IPS DF 6.9 (cell line): ENCODE data around the gene GALM.
"Not testable (repeated sequence)": the region's sequence is repeated elsewhere in the genome, so short reads cannot be mapped to it uniquely, and the experiment has no call there.

Experiments
- DNase-seq: peaks from one replicate; pipeline ENCODE4 v3.0.0-alpha.2; 2013; ENCODE audit warnings: low read depth, low spot score
- H3K27ac ChIP-seq: one replicate; pipeline ENCODE4 v1.5.1; 2013; ENCODE audit warnings: low read length, control low read depth
- H3K27me3 ChIP-seq: 2 replicates; pipeline ENCODE4 v1.6.1; 2013; ENCODE audit warnings: mild to moderate bottlenecking, low read length; ENCODE audit not compliant: control insufficient read depth, insufficient read depth
- H3K36me3 ChIP-seq: 2 replicates; pipeline ENCODE4 v1.6.1; 2013; ENCODE audit warnings: low read length; ENCODE audit not compliant: control insufficient read depth, insufficient read depth
- H3K4me1 ChIP-seq: 2 replicates; pipeline ENCODE4 v1.6.1; 2013; ENCODE audit warnings: low read length; ENCODE audit not compliant: control insufficient read depth, insufficient read depth
- H3K4me3 ChIP-seq: 2 replicates; pipeline ENCODE4 v1.5.1; 2013; ENCODE audit warnings: mild to moderate bottlenecking, low read length
- H3K9me3 ChIP-seq: 2 replicates; pipeline ENCODE4 v1.6.1; 2013; ENCODE audit warnings: low read length, inconsistent platforms; ENCODE audit not compliant: control insufficient read depth, insufficient read depth
- WGBS: extraction: QIAGEN DNeasy Blood & Tissue Kit; methylation state at CpG from one replicate; pipeline ENCODE4 v1.1.7; 2013; ENCODE audit warnings: mixed read lengths, missing lambda C conversion rate; ENCODE audit not compliant: insufficient read length, insufficient coverage; 5-methylcytosine and 5-hydroxymethylcytosine counted together

Gene GALM

DNA sequence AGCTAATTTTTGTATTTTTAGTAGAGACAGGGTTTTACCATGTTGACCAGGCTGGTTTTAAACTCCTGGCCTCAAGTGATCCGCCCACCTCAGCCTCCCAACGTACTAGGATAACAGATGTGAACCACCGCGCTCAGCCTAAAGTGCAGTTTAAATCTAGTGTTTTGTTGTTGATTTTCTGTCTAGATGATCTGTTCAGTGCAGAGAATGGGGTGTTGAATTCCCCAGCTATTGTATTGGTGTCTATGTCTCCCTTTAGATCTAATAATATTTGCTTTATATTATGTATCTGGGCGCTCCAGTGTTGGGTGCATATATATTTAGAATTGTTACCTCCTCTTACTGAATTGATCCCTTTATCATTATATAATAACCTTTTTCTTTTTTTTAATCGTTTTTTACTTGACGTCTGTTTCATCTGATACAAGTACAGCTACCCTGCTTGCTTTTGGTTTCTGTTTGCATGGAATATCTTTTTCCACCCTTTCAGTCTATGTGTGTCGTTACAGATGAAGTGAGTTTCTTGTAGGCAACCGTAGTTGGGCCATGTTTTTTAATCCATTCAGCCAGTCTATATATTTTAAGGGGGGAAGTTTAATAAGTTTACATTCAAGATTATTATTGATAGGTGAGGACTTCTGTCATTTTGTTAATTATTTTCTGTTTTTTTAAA lies 34.3 kb downstream of the GALM start:
- WGBS, result no CpG with 5 or more reads among the region's 9 CpGs
- no peak for DNase-seq
- Histone ChIP-seq H3K36me3 (no peaks in the 10 kb centered on the region), H3K4me1 (no peaks in the 10 kb centered on the region), H3K27ac (no peak overlapping the region), H3K9me3 (no peaks in the 10 kb centered on the region), H3K27me3 (no peaks in the 10 kb centered on the region), H3K4me3 (no peak overlapping the region)

GRCh38 chr2:38700881-38701458 lies 35.1 kb downstream of the GALM start:
- Histone ChIP-seq H3K27ac (no peak overlapping the region), H3K4me3 (no peak overlapping the region), H3K27me3 (no peaks in the 10 kb centered on the region), H3K9me3 (no peaks in the 10 kb centered on the region), H3K36me3 (no peaks in the 10 kb centered on the region), H3K4me1 (no peaks in the 10 kb centered on the region)
- DNase-seq, result no peak

- Histone ChIP-seq H3K4me1 (no peaks in the 10 kb centered on the region), H3K27ac (no peak overlapping the region), H3K9me3 (no peaks in the 10 kb centered on the region), H3K4me3 (no peak overlapping the region), H3K36me3 (no peaks in the 10 kb centered on the region), H3K27me3 (no peaks in the 10 kb centered on the region)
- no CpG with 5 or more reads among the region's 4 CpGs for WGBS
- DNase-seq, result no peak
Observed at GRCh38 chr2:38701542-38701941, 35.6 kb downstream of the GALM start.

DNA sequence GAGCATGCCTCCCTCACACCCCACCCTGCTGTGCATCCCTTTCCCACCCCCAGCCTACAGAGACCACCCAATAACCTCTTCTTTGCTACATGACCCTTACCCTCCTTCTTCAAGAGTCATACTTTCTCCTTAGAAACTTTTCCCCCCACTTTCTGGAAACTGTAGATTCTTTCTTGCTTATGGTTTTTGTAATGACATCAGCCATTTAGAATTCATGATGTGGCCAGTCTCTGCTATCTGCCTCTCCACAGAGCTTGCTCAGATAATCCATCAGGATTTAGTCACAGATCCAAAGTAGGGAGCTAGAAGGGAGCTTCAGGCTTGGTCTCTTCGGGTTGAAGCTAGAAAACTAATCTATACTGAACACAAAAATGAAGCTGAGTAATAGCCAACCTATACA lies 36.5 kb downstream of the GALM start:
- Histone ChIP-seq H3K27me3 (no peaks in the 10 kb centered on the region), H3K9me3 (no peaks in the 10 kb centered on the region), H3K4me3 (no peak overlapping the region), H3K36me3 (no peaks in the 10 kb centered on the region), H3K4me1 (no peaks in the 10 kb centered on the region), H3K27ac (no peak overlapping the region)
- DNase-seq, result no peak
- no CpG with 5 or more reads among the region's 1 CpG for WGBS

DNA sequence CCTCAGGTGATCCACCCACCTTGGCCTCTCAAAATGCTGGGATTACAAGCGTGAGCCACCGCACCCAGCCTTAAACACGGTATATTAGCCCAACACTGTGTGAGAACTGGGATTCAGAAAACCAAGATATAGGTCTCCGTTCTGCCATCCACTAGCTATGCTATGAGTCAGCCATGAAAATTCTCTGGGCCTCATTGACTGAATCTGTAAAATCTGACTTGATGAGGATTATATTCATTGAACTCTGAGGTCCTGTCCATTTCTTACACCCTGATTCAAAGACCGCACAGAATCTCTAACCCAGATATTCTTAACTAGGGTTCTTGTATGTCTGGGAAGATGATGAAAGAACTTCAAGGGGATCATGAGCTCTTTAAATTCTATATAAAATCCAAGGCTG lies 37.4 kb downstream of the GALM start:
- H3K27ac ChIP-seq, result not testable (repeated sequence)
- WGBS, result no CpG with 5 or more reads among the region's 5 CpGs

DNA sequence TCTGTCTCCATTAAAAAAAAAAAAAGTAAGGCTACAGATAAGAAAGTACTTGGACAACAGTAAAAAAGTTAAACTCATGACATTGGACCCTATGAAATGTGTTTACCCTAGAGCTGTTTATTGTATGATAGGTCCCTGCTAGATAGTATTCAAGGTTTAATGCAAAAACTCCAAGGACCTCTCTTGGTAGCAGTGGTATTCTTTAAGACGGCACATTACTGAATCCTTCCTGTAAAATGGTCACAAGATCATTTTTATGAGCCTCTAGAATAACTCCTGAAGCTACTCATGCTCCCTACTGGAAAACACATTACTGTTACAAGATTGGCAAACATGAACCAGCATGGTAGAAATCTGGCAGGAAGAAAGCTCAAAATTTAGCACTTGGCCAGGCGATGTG lies 38.8 kb downstream of the GALM start:
- DNase-seq, result no peak
- no peaks in the 10 kb centered on the region for H3K36me3 ChIP-seq
- no CpG with 5 or more reads among the region's 2 CpGs for WGBS
- no peak overlapping the region for H3K4me3 ChIP-seq
- H3K27ac ChIP-seq, result no peak overlapping the region
- no peaks in the 10 kb centered on the region for H3K9me3 ChIP-seq
- H3K27me3 ChIP-seq, result no peaks in the 10 kb centered on the region
- no peaks in the 10 kb centered on the region for H3K4me1 ChIP-seq

More for the DNA sequence above, 37.4 kb downstream of the GALM start:
- DNase-seq, H3K4me1 ChIP-seq, H3K27me3 ChIP-seq, H3K4me3 ChIP-seq, H3K9me3 ChIP-seq, H3K36me3 ChIP-seq: not testable (repeated sequence)

- H3K27me3 ChIP-seq, result no peaks in the 10 kb centered on the region
- no peak overlapping the region for H3K27ac ChIP-seq
- no peaks in the 10 kb centered on the region for H3K36me3 ChIP-seq
- no CpG with 5 or more reads among the region's 6 CpGs for WGBS
- no peak for DNase-seq
- H3K4me3 ChIP-seq, result no peak overlapping the region
- H3K9me3 ChIP-seq, result no peaks in the 10 kb centered on the region
- H3K4me1 ChIP-seq, result no peaks in the 10 kb centered on the region
Observed at GRCh38 chr2:38706846-38707345, 41.0 kb downstream of the GALM start.

DNA sequence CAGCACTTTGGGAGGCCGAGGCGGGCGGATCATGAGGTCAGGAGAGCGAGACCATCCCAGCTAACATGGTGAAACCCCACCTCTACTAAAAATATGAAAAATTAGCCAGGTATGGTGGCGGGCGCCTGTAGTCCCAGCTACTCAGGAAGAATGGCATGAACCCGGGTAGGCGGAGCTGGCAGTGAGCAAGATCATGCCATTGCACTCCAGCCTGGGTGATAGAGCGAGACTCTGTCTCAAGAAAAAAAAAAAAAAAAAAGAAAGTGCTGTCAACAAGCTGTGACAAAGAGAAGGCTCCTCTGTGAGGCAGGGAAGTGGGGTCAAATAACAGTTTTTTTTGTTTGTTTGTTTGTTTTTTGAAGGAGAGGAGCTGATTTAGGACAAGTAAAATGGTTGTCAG lies 42.6 kb downstream of the GALM start:
- DNase-seq, H3K4me1 ChIP-seq, H3K27me3 ChIP-seq, H3K4me3 ChIP-seq, H3K9me3 ChIP-seq, H3K27ac ChIP-seq, H3K36me3 ChIP-seq: not testable (repeated sequence)
- no CpG with 5 or more reads among the region's 9 CpGs for WGBS

DNA sequence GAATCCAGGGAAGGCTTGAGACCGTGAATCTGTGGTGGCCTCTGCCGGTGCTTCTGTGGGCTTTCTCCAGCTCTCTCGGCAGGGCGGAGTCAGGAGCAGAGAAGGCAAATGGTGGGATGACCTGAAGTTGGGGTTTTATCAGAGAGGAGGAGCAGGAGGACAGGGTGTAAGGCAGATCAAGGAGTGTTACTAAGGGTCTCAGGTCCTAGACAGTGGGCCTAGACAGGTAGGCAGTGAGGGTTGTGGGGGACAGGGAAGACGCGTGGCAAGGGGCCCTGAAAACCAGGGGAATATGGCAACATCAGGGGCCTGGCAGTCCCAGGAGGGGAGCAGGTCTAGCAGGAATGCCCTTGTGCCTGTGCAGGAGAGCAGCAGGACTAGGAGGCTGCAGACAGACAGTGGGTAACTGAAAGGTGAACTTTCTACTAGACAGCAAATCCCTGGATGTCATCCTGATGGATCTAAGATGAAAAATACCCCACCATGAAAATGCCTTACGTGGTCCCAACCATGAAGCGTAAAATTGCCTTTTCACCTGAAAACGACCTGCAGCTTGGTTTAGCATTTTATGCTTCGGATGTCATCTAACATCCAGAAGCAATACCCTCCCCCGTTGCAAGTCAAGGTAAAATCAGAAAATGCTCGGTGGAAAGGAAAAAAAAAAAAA lies 43.1 kb downstream of the GALM start:
- Histone ChIP-seq H3K27ac (no peak overlapping the region), H3K4me1 (no peaks in the 10 kb centered on the region), H3K9me3 (no peaks in the 10 kb centered on the region), H3K36me3 (no peaks in the 10 kb centered on the region), H3K4me3 (no peak overlapping the region), H3K27me3 (no peaks in the 10 kb centered on the region)
- no CpG with 5 or more reads among the region's 12 CpGs for WGBS
- no peak for DNase-seq

DNA sequence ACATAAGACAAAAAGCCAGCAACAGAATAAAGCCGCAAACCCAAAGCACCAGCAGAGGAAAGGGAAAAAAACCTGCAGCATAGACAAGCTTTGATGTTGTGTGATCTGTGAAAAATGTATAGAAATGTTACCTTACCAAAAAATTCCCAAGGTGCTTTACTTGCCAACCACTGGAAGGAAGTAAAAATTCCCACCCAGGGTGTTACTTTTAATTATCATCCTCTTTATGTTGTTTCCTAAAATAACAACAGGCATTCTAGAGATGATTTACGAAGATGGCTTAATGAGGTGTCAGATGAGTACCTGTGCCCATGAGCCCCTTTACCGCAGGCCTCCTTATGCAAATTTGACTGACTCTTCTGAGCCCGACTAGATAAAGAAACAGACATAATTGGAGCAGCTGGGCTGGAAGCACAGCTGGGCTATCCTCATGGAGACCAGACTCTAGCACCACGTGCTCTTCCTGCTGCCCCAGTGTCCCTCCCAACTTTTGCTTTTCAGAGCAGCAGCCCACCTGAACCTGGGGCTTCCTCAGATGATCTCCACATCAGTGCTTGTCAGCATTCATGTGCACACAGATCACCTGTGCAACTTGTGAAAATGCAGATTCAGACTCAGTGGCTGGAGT lies 43.8 kb downstream of the GALM start:
- no peak for DNase-seq
- Histone ChIP-seq H3K27ac (no peak overlapping the region), H3K9me3 (no peaks in the 10 kb centered on the region), H3K4me3 (no peak overlapping the region), H3K36me3 (no peaks in the 10 kb centered on the region), H3K4me1 (no peaks in the 10 kb centered on the region), H3K27me3 (no peaks in the 10 kb centered on the region)
- no CpG with 5 or more reads among the region's 5 CpGs for WGBS
